GM12878 (cell line): ENCODE results near the gene C14orf119.

Experiments
- EGR1 ChIP-seq, 2 experiments: IDR thresholded peaks; 1 replicate in 1 of 2; 2 replicates in 1 of 2; pipeline ENCODE4 v1.6.1; 2011 to 2012; ENCODE audit warnings: low read depth in 2 of 2, low read length in 2 of 2, borderline replicate concordance in 1 of 2, mild to moderate bottlenecking in 1 of 2, moderate library complexity in 1 of 2
- EZH2 ChIP-seq: IDR thresholded peaks from 2 replicates; pipeline ENCODE4 v1.6.1; 2012; ENCODE audit warnings: low read depth, mild to moderate bottlenecking, control low read depth, inconsistent platforms, low read length, borderline replicate concordance; ENCODE audit not compliant: control insufficient read depth
- SIN3A ChIP-seq: IDR thresholded peaks from 2 replicates; pipeline ENCODE4 v1.6.1; 2012; ENCODE audit warnings: low read depth, low read length, improper control_type of control experiment

DNA sequence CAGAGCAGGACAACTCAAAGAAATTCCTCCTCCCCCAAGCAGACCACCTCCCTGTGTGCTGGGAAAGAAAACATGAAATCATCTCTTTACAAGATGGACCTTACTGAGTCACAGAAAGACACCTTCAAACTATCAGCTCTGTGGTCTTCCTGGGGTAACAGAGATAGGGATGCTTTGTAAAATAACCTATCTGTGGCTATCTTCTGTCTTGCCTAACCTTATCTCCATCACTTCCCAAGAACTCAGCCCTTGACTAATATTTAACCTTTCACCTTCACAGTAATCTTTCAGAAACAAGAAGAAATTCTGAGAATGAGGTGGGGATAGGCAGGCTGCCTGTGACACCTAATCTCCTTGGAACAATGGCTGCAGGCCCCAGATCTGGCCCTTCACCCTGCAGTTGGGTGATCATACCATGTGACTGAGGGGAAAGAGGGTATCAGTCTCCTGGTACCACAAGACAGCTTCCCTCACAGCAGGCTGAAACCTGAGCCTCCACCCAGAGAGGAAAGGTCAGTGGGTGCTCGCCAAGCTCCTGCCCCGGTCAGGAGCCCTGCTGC lies 51.1 kb downstream of the C14orf119 start:
- TF ChIP-seq EZH2 (no peak), EGR1 (IDR thresholded peaks at IDR 0.05; ENCODE audit: borderline replicate concordance in 1 of 2, low read depth in 2 of 2, low read length in 2 of 2) (no peak), SIN3A (no peak)
